GM19043 (cell line): Measurements from ENCODE around the gene ROCK1.
"Not testable (repeated sequence)": the region's sequence is repeated elsewhere in the genome, so short reads cannot be mapped to it uniquely, and the experiment has no call there.

Experiments used
- ATAC-seq: cut with Tn5 transposase; IDR thresholded peaks from one replicate; pipeline ENCODE4 v1.9.1; 2021; ENCODE audit warnings: low read depth; ENCODE audit not compliant: unreplicated experiment

Gene ROCK1

GRCh38 chr18:21111346-21112139, at the start of gene ROCK1:
Gene ROCK1, minus strand, starts transcription at chr18:21111813. Its CDS starts 903 bp downstream, at chr18:21110910.
- ATAC-seq, result peak; percentile 86

DNA sequence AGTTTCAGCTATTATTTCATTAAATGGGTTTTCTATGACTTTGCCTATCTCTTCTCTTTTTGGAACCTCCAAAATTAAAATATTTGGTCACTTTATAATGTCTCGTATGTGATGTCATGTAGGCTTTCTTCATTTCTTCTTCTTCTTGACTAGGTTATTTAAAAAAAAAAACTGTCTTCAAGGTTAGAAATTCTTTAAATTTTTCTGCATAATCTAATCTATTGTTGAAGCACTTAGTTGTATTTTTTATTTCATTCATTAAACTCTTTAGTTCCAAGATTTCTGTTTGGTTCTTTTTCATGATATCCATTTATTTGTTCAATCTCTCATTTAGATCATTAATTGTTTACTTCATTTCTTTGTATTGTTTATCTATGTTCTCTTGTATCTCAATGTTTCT, 43.8 kb upstream of the ROCK1 start:
- ATAC-seq, result no peak

DNA sequence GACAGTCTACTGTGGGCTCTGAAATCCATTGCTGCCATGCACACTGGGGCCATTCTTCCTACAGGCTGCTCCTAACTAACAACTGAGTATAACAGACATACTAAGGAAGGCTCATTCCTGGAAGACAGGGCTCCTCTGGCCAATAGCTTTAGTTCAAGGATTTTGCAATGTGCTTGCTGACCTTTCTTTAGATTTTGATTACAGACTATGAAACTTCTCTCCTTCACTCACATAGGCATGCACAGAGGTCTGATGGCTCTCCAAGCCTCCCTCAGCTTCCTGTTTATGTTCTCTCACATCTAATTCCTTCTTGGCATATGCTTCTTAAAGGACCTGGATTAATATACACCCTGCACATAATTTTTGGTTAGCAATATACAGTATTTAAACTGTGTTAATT, 34.4 kb upstream of the ROCK1 start:
- ATAC-seq, result no peak

DNA sequence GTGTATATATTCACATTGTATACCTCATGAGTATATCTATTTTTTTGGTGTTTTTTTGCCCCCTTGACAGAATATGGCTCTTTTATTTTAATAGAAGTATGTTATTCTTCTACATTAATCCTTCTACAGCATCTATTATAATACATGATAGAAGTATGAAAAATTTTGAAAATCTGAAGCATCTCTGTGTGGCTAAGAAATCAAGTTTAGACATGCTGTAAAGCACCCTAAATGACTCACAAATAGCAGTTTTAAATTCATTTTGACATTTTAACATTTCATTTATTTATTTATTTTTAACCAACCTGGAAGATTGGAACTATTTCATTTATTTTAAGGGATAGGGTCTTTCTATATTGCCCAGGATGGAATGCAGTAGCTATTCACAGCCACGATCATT, 33.8 kb upstream of the ROCK1 start:
- no peak for ATAC-seq

- ATAC-seq, result no peak
These were observed 30.2 kb upstream of the ROCK1 start for GRCh38 chr18:21141668-21142422.

DNA sequence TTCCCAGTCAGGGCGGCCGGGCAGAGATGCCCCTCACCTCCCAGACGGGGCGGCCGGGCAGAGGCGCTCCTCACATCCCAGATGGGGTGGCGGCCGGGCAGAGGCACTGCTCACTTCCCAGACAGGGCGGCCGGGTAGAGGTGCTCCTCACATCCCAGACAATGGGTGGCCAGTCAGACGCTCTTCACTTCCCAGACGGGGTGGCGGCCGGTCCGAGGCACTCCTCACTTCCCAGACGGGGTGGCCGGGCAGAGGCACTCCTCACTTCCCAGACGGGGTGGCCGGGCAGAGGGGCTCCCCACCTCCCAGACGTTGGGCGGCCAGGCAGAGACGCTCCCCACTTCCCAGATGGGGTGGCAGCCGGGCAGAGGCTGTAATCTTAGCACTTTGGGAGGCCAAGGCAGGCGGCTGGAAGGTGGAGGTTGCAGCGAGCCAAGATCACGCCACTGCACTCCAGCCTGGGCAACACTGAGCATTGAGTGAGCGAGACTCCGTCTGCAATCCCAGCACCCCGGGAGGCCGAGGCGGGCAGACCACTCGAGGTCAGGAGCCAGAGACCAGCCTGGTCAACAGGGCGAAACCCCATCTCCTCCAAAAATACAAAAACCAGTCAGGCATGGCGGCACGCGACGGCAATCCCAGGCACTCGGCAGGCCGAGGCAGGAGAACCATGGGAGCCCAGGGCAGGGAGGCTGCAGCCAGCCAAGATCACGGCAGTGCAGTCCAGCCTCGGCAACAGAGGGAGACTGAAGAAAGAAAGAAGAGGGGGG, 26.3 kb upstream of the ROCK1 start:
- not testable (repeated sequence) for ATAC-seq

GRCh38 chr18:21134895-21135294, 23.3 kb upstream of the ROCK1 start:
- ATAC-seq, result no peak

GRCh38 chr18:21132398-21132918, 20.8 kb upstream of the ROCK1 start:
- ATAC-seq, result no peak

DNA sequence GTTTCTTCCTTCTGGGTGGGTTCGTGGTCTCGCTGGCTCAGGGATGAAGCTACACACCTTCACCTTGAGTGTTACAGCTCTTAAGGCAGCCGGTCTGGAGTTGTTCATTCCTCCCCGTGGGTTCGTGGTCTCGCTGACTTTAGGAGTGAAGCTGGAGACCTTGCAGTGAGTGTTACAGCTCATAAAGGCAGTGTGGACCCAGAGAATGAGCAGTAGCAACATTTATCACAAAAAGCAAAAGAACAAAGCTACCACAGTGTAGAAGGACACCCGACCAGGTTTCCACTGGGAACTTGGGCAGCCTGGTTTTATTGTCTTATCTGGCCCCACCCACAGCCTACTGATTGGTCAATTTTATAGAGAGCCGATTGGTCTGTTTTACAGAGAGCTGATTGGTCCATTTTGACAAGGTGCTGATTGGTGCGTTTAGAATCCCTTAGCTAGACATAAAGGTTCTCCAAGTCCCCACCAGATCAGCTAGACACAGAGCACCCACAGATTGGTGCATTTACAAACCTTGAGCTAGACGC, 20.1 kb upstream of the ROCK1 start:
- no peak for ATAC-seq

GRCh38 chr18:21129566-21130216, 18.1 kb upstream of the ROCK1 start:
- ATAC-seq, result no peak

DNA sequence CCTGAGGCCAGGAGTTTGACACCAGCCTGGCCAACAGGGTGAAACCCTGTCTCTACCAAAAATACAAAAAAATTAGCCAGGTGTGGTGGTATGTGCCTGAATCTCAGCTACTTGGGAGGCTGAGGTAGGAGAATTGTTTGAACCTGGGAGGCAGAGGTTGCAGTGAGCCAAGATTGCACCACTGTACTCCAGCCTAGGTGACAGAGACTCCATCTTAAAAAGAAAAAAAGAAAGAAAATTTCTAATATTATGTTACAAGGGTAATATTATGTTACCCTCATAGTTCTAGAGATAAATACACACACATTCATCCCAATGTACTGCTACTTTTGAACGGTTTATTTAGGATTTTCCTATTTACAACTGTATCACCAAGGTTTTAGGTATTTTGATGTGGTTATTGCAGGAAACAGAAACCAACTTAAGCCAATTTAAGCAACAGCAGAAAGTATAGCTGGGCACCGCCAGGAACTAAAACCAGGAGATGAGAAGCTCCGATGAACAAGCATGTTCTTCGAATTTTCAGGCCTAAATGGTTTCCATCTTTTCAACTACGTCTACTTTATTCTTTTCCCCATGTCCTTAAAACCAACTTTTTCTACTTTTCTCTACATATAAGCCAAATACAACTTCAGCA, 11.8 kb upstream of the ROCK1 start:
- ATAC-seq, result no peak

GRCh38 chr18:21118806-21119205, 7.2 kb upstream of the ROCK1 start:
- ATAC-seq, result no peak

DNA sequence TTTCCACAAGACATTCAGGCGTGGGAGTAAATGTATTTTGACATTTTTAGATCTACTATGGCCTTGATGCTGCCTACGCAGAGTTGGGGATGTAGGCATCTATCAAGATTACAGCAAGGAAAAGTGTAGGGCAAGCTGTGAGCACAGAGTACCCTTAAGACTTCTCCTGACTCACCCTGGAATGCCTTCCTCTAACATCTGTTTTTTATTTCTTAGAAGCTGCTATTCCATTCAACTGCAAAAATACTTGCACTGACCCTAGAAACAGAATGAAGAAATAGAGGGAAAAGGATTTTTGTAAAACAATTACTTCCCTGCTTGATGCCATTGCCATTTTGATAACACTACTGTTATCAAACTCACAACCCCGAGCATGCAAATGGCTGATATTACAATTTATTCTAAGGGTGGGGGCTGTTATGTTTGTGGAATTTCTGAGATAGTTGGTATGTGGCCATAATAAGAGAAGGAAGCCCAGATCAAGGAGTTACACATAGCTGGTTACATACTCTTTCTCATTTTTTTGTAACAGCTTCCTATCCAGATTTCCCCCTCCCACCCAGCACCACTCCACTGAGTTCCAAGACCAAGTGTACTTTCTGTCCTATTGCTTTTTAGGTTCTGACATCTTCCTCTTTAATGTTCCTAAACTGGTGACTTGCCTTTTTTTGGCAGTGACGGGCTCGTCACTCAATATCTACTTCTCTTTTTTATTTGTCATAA, 6.0 kb upstream of the ROCK1 start:
- ATAC-seq, result no peak

DNA sequence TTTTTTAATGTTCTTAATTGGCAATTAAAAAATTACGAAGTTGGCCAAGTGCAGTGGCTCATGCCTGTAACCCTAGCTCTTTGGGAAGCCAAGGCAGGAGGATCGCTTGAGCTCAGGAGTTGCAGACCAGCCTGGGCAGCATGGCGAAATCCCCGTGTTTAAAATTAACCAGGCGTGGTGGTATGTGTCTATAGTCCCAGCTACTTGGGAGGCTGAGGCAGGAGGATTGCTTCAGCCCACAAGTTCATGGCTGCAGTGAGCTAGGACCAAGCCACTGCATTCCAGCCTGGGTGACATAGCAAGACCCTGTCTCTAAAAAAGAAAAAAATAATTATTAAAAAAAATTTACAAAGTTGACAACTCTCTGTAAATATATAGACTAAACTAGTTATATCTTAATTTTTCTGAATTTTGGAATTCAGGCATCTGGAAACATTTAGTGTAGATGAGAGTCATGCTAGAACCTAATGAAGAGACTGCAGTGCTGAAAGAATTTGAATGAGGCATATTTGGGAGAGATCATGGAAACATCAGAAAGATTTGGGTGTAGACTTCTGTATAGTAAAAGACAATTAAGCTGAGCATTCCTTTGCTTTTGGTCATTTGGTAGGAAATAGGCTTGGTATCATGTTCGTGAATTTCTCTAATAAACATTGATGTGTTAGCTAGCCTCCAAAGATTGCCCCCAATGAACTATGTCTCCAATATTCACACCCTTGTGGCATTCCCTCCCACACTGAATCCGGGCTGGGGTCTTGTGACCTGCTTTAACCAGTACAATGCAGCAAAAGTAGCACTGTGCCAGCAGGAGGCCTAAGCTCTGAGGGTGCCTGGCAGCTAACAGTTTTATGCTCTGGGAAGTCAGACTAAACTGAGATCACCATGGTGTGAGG, 4.2 kb upstream of the ROCK1 start:
- ATAC-seq, result no peak

- no peak for ATAC-seq
These were observed 1.0 kb upstream of the ROCK1 start for GRCh38 chr18:21112543-21113105.

DNA sequence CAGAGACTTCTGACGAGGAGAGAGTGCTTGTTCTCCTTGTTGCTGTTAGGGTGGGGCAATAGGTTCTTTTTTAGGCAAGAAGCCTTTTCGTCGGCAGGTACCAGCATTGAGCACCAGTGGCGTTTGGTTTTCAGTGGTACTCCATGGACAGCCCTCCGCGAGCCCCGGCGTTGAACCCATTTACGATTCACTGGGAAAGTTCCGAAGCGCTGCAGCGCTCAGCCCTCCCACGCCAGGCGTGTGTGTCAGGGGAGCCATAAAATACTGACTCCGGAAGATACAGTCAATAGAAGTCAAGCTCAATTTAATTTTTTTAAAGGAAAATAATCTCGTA, 494 bp upstream of the ROCK1 start:
- ATAC-seq, result no peak

GRCh38 chr18:21110713-21111345, 784 bp downstream of the ROCK1 start:
- ATAC-seq, result peak; percentile 31
